NB4 (cell line): ENCODE data around the gene TBCC.

Experiments used
- CTCF ChIP-seq: IDR thresholded peaks from one replicate; pipeline ENCODE4 v1.5.1; 2012; ENCODE audit warnings: low read depth, low read length
- MAX ChIP-seq: IDR thresholded peaks from 2 replicates; pipeline ENCODE4 v1.6.1; 2011; ENCODE audit warnings: low read depth, low read length
- MYC ChIP-seq: IDR thresholded peaks from 2 replicates; pipeline ENCODE4 v1.6.1; 2011; ENCODE audit warnings: low read depth, low read length
- POLR2A ChIP-seq: IDR thresholded peaks from 2 replicates; pipeline ENCODE4 v1.6.1; 2011; ENCODE audit warnings: mild to moderate bottlenecking; ENCODE audit not compliant: insufficient read length; ENCODE audit errors: extremely low read depth

GRCh38 chr6:42762950-42763349 is 17.0 kb upstream of the TBCC start:
- TF ChIP-seq POLR2A (no peak), CTCF (no peak), MAX (no peak), MYC (no peak)
